ENCODE results near the gene ATXN1.

The ATXN1 gene

DNA sequence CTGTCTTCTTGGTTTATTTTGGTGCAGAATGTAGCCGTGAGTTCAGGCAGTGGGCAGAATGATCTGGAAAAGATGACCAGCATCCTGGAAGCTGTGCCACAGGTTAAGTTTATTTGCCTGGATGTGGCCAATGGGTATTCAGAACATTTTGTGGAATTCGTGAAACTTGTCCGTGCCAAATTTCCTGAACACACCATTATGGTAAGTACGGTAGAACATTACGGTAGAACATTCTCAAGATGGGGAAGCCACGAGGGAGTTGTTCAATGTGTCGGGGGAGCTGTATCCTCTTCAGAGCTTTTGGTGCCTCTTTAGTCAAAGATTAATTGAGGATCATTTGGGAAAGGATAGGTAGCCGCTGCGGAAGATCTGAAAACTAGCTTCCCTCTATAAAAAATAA is 506.7 kb downstream of the ATXN1 start:
- TF ChIP-seq, protein P1, sequence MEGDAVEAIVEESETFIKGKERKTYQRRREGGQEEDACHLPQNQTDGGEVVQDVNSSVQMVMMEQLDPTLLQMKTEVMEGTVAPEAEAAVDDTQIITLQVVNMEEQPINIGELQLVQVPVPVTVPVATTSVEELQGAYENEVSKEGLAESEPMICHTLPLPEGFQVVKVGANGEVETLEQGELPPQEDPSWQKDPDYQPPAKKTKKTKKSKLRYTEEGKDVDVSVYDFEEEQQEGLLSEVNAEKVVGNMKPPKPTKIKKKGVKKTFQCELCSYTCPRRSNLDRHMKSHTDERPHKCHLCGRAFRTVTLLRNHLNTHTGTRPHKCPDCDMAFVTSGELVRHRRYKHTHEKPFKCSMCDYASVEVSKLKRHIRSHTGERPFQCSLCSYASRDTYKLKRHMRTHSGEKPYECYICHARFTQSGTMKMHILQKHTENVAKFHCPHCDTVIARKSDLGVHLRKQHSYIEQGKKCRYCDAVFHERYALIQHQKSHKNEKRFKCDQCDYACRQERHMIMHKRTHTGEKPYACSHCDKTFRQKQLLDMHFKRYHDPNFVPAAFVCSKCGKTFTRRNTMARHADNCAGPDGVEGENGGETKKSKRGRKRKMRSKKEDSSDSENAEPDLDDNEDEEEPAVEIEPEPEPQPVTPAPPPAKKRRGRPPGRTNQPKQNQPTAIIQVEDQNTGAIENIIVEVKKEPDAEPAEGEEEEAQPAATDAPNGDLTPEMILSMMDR (conservative IDR thresholded peaks at IDR 0.05; ENCODE audit: low read depth, low read length): no peak
- H3K4me3 ChIP-seq (ENCODE audit: low read length): no peak overlapping the region
- no peak for DNase-seq (ENCODE audit: low read depth)

DNA sequence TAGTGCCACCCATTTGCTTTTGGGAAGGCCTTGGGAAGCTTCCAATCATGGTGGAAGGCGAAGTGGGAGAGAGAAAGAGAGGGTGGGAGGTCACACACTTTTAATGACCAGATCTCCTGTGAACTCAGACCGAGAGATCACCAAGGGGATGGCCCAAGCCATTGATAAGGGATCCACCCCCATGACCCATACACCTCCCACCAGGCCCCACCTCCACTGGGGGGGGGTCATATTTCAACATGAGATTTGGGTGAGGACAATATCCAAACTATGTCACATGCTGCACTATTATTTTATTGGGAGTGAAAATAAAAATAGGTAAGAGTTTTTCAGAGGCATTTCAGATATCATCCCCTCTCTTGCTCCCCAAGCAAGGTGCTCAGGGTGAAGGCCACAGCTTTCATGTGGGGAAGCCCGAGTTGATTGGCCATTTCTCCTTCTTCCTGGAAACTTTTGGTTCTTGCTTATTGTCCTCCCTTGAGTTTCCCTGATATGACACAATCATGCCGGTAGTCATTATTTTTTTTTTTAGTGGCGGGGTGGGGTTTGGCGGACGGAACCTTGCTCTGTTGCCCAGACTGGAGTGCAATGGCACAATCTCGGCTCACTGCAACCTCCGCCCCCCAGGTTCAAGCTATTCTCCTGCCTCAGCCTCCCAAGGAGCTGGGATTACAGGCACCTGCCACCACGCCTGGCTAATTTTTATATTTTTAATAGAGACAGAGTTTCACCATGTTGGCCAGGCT is 507.7 kb downstream of the ATXN1 start:
- no peak for DNase-seq (ENCODE audit: low read depth)
- TF ChIP-seq, protein P1 (conservative IDR thresholded peaks at IDR 0.05; ENCODE audit: low read depth, low read length): no peak
- no peak overlapping the region for H3K4me3 ChIP-seq (ENCODE audit: low read length)

DNA sequence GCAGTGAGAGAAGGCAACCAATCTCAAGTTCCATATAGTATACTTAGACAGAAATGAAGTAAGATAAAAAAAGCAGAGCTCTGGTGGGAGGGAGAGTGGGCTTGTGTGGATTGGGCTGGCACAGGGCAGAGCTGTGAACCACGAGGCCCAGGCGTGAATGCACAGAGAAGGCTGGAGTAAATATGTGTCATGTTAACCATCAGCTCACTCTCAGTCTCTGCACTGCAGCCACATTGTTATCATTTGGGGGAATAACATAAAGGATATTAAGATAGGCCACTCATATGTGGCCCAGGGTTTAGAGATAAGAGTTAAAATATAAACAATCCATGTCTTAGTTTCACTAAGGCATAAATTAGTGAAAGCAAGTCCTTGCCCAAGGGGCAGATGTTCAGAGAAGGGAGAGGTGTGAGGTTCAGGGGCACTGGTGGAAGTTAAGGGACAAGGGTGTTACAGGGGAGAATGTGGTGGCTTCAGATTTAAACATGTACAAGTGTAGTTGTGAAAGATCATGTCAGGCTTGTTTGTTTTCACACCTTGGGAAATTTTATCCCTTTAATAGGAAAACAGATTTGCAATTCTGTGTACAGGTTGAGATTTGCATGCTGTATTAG is 508.5 kb downstream of the ATXN1 start:
- DNase-seq (ENCODE audit: low read depth): no peak
- H3K4me3 ChIP-seq (ENCODE audit: low read length): no peak overlapping the region
- TF ChIP-seq, protein P1 (conservative IDR thresholded peaks at IDR 0.05; ENCODE audit: low read depth, low read length): no peak

DNA sequence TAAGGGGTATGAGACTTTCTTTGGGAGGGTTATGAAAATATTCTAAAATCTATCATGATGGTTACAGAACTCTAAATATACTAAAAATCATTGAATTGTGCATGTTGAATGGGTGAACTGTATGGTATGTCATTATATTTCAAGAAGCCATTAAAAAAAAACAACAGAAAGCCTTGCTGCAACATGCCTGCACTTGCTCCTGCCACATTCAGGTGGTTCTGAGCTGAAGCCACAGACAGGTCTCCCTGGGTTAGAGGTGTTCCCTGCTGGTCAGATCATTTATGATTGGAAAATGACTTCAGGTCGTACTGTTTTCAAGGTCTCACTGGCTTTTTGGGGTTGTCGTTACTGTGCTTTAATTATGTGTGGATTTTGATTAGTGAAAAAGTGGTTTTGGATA is 509.6 kb downstream of the ATXN1 start:
- TF ChIP-seq, protein P1 (conservative IDR thresholded peaks at IDR 0.05; ENCODE audit: low read depth, low read length): no peak
- no peak for DNase-seq (ENCODE audit: low read depth)
- H3K4me3 ChIP-seq (ENCODE audit: low read length): no peak overlapping the region

DNA sequence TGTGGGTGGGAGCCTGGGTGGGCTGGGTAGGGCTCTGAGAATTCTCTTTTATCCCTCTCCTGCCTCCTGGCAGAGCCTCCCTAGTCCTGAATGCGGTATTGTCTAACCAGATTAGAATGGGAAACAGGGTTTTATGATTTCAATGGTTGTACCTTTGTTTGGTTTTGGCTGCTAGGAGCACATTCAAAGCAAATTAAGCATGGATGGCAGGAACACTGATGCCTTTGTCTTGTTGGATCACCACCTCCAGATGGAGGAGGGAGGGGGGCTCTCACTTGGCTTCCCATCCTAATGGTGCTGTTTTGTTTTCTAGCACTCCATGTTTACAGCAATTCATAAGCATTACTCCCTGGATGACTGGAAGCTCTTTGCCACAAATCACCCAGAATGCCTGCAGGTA is 511.3 kb downstream of the ATXN1 start:
- no peak for DNase-seq (ENCODE audit: low read depth)
- TF ChIP-seq, protein P1 (conservative IDR thresholded peaks at IDR 0.05; ENCODE audit: low read depth, low read length): no peak
- H3K4me3 ChIP-seq (ENCODE audit: low read length): no peak overlapping the region
